Gastrocnemius medialis (tissue), 4 donors: ENCODE results near the gene ABCG2.

ENCODE experiments used
- POLR2A ChIP-seq, 2 donors: fragments of 450-650 bp; IDR thresholded peaks; one replicate each; pipeline ENCODE4 v1.6.1; 2017; ENCODE audit warnings: antibody characterized with exemption in 2 of 2, mild to moderate bottlenecking in 2 of 2, moderate library complexity in 2 of 2
- TF ChIP-seq, protein P1 (sequence below), 5 experiments: fragments of 450-650 bp in 3 of 5; fragments of 200-600 bp in 2 of 5; sonication (generic) in 2 of 5; IDR thresholded peaks in 4 of 5; conservative IDR thresholded peaks in 1 of 5; 1 replicate in 4 of 5; 2 replicates in 1 of 5; pipeline ENCODE4 v1.5.1; 2016 to 2019; ENCODE audit warnings: antibody characterized with exemption in 5 of 5, mild to moderate bottlenecking in 3 of 5, moderate library complexity in 3 of 5

DNA sequence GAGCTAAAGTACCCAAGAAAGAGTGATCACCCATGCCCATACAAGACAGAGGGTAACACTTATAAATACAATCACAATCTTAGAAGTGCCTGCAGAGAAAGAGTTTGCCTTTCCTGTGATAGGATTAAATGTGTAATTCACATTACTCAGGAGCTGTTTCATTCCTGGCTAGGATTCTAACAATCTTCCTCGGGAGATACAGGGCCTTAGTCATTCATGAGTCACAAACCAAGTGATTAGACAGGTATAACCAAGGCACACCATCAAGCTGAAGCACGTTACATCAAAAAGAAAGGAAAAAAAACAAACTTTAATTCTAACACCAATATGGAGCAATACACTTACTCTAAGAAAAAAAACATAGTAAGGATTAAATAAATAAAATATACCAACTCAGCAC is 14.9 kb downstream of the ABCG2 start:
- TF ChIP-seq, protein P1, sequence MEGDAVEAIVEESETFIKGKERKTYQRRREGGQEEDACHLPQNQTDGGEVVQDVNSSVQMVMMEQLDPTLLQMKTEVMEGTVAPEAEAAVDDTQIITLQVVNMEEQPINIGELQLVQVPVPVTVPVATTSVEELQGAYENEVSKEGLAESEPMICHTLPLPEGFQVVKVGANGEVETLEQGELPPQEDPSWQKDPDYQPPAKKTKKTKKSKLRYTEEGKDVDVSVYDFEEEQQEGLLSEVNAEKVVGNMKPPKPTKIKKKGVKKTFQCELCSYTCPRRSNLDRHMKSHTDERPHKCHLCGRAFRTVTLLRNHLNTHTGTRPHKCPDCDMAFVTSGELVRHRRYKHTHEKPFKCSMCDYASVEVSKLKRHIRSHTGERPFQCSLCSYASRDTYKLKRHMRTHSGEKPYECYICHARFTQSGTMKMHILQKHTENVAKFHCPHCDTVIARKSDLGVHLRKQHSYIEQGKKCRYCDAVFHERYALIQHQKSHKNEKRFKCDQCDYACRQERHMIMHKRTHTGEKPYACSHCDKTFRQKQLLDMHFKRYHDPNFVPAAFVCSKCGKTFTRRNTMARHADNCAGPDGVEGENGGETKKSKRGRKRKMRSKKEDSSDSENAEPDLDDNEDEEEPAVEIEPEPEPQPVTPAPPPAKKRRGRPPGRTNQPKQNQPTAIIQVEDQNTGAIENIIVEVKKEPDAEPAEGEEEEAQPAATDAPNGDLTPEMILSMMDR (IDR thresholded peaks at IDR 0.05 in 4 of 5, conservative IDR thresholded peaks at IDR 0.05 in 1 of 5) = no peak
- TF ChIP-seq POLR2A (IDR thresholded peaks at IDR 0.05) = no peak
